AG04449 (cell line): Measurements from ENCODE around the gene CSTB.

Experiments
- CTCF ChIA-PET: fragments of 350-600 bp; formaldehyde crosslinking; extraction: SDS; loops from one replicate; lab custom pipeline; 2021; ENCODE audit warnings: antibody characterized with exemption; lab: Yijun Ruan, JAX
- POLR2A ChIA-PET: fragments of 400-600, 350-600 bp; formaldehyde crosslinking; extraction: SDS; loops from one replicate; lab custom pipeline; 2020; ENCODE audit warnings: antibody characterized with exemption, inconsistent platforms; lab: Yijun Ruan, JAX
- DNase-seq: peaks from one replicate; pipeline ENCODE4 v3.0.0-alpha.2; 2010; ENCODE audit warnings: low read depth, low spot score
- H3K4me3 ChIP-seq: 2 replicates; pipeline ENCODE4 v1.5.1; 2011; ENCODE audit warnings: low read depth, mild to moderate bottlenecking, control low read depth, low read length
- TF ChIP-seq, protein P1 (sequence below): IDR thresholded peaks from one replicate; pipeline ENCODE4 v1.5.1; 2011; ENCODE audit warnings: mild to moderate bottlenecking, moderate library complexity, low read length, control low read depth, inconsistent platforms; ENCODE audit not compliant: insufficient read depth; ENCODE audit errors: missing control alignments

The CSTB gene

DNA sequence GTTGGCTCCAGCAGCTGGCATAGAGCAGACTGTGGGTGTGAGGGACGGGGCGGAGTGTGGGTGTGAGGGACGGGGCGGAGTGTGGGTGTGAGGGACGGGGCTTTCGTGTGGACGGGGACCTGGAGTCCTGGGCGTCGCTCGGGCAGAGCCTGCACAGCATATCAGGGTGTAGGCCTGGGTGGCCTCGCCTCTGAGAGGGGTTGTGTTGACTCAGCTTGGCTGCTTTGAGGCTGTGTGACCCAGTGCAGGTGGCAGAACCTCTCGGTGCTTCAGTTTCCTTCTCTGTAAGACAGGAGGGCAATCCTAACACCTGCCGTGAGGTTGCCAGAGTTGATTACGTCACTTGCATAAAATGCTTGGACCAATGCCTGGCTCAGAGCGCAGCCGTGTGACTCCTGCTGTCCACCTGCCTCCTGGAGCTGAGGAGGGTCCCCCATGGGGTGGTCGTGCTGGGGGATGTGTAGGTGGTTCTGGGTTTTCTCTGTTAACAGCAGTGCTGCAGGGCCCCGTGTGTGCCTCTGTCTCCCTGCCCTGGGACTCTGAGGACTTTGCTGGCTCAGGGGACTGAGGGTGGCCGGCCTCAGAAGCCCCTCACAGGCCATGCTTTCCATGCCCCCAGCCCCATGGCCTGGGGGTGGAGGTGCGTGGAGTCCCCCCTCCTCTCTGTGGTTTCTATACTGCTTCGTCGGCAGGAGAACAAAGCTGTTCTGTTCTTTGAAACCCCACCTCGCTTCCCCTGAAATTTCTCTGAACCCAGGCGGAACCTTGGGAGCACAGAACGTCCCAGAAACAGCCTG is 41.8 kb downstream of the CSTB start:
- ChIA-PET CTCF (interaction anchor here (0.7 to 0.8 kb wide), 2 partner anchors 12 to 59 kb away, joined by 3 read pairs; no protein-coding TSS in a partner anchor), POLR2A (no interaction called here)
- TF ChIP-seq, protein P1, sequence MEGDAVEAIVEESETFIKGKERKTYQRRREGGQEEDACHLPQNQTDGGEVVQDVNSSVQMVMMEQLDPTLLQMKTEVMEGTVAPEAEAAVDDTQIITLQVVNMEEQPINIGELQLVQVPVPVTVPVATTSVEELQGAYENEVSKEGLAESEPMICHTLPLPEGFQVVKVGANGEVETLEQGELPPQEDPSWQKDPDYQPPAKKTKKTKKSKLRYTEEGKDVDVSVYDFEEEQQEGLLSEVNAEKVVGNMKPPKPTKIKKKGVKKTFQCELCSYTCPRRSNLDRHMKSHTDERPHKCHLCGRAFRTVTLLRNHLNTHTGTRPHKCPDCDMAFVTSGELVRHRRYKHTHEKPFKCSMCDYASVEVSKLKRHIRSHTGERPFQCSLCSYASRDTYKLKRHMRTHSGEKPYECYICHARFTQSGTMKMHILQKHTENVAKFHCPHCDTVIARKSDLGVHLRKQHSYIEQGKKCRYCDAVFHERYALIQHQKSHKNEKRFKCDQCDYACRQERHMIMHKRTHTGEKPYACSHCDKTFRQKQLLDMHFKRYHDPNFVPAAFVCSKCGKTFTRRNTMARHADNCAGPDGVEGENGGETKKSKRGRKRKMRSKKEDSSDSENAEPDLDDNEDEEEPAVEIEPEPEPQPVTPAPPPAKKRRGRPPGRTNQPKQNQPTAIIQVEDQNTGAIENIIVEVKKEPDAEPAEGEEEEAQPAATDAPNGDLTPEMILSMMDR: no peak
- no peak for DNase-seq
- H3K4me3 ChIP-seq: no peak overlapping the region

DNA sequence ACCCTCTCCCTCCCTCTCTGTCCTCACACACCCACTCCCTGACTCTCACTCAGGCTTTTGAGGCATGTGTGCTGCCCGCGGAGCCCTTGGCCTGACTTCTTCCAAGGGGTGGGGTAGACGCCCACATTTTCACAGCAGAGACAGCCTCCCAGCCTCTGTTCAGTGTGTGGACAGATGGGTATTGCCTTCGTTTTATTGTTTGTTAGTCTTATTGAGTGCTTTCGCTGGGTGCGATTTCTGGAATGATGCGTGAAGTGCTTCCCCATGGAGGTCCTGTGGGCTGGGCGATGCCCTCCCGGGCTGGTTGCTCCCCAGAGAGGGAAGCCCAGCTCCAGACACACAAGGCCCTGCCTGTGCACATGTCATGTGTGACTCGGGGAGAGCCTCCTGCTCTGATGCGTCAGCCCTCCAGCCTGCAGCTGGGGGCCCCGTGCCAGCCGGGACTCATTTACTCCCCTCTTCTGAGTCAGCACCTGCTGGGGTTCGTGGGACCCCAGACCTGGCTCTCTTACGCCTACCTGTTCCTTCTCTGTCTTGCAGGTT is 42.5 kb downstream of the CSTB start:
- H3K4me3 ChIP-seq: no peak overlapping the region
- CTCF ChIA-PET: interaction anchor here (0.8 kb wide), 1 partner anchor 59 kb away, joined by 3 read pairs; no protein-coding TSS in a partner anchor
- no peak for DNase-seq
- TF ChIP-seq, protein P1: no peak
- POLR2A ChIA-PET: no interaction called here

DNA sequence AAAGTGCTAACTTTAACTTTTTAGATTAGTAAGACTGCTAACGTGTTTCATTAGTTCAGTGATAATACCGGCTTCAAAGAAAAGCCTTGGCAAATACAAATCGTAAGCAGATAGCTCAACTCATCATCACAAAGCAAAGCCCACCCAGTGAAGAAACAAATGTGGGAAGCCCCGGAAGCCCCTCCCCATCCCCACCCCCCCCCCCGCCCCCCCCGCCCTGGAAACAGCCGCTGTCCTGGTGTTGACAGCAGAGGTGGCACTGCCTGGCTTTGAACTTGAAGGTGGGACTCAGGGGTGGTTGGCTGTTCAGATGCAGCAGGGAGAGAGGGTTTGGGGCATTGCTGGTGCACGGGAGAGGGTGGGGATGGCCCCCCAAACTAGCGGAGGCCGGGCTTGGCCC is 43.0 kb downstream of the CSTB start:
- TF ChIP-seq, protein P1: no peak
- CTCF ChIA-PET: interaction anchor here (1.2 kb wide), 1 partner anchor 11 kb away, joined by 3 read pairs; no protein-coding TSS in a partner anchor
- POLR2A ChIA-PET: no interaction called here
- no peak overlapping the region for H3K4me3 ChIP-seq
- DNase-seq: no peak

DNA sequence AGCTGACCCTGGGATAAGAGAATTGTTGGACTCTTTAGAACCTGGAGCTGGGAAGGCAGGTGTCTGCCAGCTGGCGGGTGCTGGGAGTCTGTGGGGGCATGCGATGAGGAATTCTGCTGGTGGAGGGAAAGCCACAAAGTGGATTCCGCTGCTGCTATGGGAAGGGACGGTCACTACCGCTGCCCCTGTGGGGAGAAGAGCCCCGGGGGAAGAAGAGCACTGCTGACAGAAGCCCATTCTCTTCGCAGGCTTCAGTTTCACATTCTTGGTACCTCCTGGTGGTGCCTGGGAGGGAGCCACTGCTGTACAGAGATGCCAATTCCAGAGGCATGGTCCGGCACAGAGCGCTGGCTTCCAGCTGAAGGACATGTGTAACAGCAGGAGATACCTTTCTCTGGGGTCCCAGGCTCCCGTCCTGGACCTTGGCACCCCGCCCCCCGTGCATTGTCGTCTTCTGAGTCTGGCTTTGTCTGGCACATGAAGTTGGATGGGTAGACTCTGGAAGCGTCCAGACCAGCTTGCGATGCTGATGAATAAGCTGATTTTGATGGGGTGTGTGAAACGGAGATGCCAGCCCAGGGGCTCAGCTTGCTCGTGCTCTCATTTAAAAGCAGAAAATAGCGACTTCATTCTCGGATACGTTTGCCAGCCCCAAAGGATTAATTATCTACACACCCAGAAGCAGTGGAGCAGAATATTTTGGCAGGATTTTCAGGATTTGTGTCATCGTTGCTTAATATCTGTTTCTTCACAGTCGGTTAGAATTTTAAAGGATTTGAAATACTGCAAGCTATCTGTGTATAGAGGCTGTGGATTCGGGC is 44.0 kb downstream of the CSTB start:
- TF ChIP-seq, protein P1: no peak
- no peak for DNase-seq
- H3K4me3 ChIP-seq: no peak overlapping the region
- CTCF ChIA-PET: interaction anchor here (1.2 kb wide), 1 partner anchor 10 kb away, joined by 3 read pairs; no protein-coding TSS in a partner anchor
- POLR2A ChIA-PET: no interaction called here

DNA sequence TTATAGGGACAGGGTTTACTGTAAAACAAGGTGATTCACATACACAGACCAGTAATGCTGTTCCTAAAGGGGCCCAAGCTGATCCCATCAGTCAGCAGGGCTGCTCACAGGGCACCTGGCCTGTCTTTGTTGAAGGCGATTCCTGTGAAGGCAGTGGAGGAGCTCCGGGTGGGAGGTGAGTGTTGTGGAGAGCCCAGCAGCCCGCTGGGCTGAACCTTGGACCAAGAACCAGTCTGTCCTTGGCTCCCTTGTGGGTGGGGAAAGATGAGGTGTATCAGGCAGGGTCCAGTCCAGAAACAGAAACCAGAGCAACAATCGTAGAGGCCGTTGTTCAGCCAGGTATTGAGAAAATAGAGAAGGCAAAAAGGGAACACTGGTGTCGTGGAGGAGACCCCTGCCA is 44.6 kb downstream of the CSTB start:
- TF ChIP-seq, protein P1: no peak
- no peak for DNase-seq
- H3K4me3 ChIP-seq: no peak overlapping the region
- ChIA-PET CTCF (no interaction called here), POLR2A (no interaction called here)
